Suprapubic skin (tissue), 4 donors: ENCODE measurements around the gene MET.
"Not testable (repeated sequence)": the region's sequence is repeated elsewhere in the genome, so short reads cannot be mapped to it uniquely, and the experiment has no call there.

Experiments used
- EP300 ChIP-seq: sonication (generic); formaldehyde crosslinking; IDR thresholded peaks from one replicate; pipeline ENCODE4 v1.6.1; 2017; ENCODE audit warnings: antibody characterized with exemption
- POLR2A ChIP-seq, 2 donors: fragments of 450-650 bp; IDR thresholded peaks; one replicate each; pipeline ENCODE4 v1.6.1; 2017; ENCODE audit warnings: antibody characterized with exemption in 2 of 2, mild to moderate bottlenecking in 2 of 2, moderate library complexity in 2 of 2
- POLR2AphosphoS5 ChIP-seq, 3 donors: sonication (generic); formaldehyde crosslinking; IDR thresholded peaks; one replicate each; pipeline ENCODE4 v1.6.1; 2017; ENCODE audit warnings: antibody characterized with exemption in 3 of 3
- TF ChIP-seq, protein P1 (sequence below), 2 donors: fragments of 200-600 bp in 1 of 2; fragments of 450-650 bp in 1 of 2; sonication (generic) in 1 of 2; IDR thresholded peaks; one replicate each; pipeline ENCODE4 v1.5.1; 2016 to 2019; ENCODE audit warnings: antibody characterized with exemption in 2 of 2, mild to moderate bottlenecking in 1 of 2, moderate library complexity in 1 of 2

DNA sequence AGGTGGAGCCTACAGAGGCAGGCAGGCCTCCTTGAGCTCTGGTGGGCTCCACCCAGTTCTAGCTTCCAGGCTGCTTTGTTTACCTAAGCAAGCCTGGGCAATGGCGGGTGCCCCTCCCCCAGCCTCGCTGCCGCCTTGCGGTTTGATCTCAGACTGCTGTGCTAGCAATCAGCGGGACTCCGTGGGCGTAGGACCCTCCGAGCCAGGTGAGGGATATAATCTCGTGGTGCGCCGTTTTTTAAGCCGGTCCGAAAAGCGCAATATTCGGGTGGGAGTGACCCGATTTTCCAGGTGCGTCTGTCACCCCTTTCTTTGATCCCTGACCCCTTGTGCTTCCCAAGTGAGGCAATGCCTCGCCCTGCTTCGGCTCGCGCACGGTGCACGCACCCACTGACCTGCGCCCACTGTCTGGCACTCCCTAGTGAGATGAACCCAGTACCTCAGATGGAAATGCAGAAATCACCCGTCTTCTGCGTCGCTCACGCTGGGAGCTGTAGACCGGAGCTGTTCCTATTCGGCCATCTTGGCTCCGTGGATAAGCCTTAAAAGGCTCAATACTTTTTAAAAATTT lies 52.0 kb downstream of the MET start:
- TF ChIP-seq POLR2A (IDR thresholded peaks at IDR 0.05); EP300; POLR2AphosphoS5 (IDR thresholded peaks at IDR 0.05): not testable (repeated sequence)
- TF ChIP-seq, protein P1, sequence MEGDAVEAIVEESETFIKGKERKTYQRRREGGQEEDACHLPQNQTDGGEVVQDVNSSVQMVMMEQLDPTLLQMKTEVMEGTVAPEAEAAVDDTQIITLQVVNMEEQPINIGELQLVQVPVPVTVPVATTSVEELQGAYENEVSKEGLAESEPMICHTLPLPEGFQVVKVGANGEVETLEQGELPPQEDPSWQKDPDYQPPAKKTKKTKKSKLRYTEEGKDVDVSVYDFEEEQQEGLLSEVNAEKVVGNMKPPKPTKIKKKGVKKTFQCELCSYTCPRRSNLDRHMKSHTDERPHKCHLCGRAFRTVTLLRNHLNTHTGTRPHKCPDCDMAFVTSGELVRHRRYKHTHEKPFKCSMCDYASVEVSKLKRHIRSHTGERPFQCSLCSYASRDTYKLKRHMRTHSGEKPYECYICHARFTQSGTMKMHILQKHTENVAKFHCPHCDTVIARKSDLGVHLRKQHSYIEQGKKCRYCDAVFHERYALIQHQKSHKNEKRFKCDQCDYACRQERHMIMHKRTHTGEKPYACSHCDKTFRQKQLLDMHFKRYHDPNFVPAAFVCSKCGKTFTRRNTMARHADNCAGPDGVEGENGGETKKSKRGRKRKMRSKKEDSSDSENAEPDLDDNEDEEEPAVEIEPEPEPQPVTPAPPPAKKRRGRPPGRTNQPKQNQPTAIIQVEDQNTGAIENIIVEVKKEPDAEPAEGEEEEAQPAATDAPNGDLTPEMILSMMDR (IDR thresholded peaks at IDR 0.05): not testable (repeated sequence)
